HepG2 (cell line): ENCODE data around the gene FAM174C. TPM values are rescaled to one million over a fixed set of nuclear protein-coding genes. Genes with fewer than 3 reads are reported as not detected.

Experiments used
- ATM ChIP-seq: fragments of 450-650 bp; IDR thresholded peaks from 2 replicates; pipeline ENCODE4 v1.7.1; 2017; ENCODE audit warnings: mild to moderate bottlenecking, borderline replicate concordance
- MIXL1 ChIP-seq: IDR thresholded peaks from 2 replicates; pipeline ENCODE4 v1.6.1; 2016
- POLR2G ChIP-seq: fragments of 200-400 bp; formaldehyde crosslinking; IDR thresholded peaks from 2 replicates; pipeline ENCODE4 v1.6.1; 2018; ENCODE audit warnings: mild to moderate bottlenecking, low read depth, low read length, moderate library complexity
- ZFP1 ChIP-seq: IDR thresholded peaks from 2 replicates; pipeline ENCODE4 v1.6.1; 2016
- ZNF333 ChIP-seq: sonication (generic); formaldehyde crosslinking; IDR thresholded peaks from 2 replicates; pipeline ENCODE4 v1.4.0; 2020; ENCODE audit warnings: mild to moderate bottlenecking, missing genetic modification reagents, borderline replicate concordance
- polyA plus RNA-seq, 8 experiments: library from polyadenylated mRNA; depleted of rRNA in 3 of 8; stranded (reverse) in 7 of 8; unstranded in 1 of 8; fragments of >200 nt; fragmentation: Illumina TruSeq in 4 of 8; extraction: Trizol in 4 of 8; gene quantifications; 2 replicates each; pipeline versions ENCODE4 v1.2.1 to v1.2.3, GENCODE V29; 2011 to 2016; ENCODE audit warnings: low read depth in 4 of 8, missing spikeins in 1 of 8, mixed read lengths in 1 of 8; ENCODE audit not compliant: insufficient read depth in 1 of 8
- total RNA-seq, 5 experiments: library from RNA; depleted of rRNA; stranded (reverse); fragments of >200 nt; fragmentation: Illumina TruSeq; extraction: Trizol; gene quantifications; 2 replicates each; pipeline ENCODE4 v1.2.3, GENCODE V29; 2016; ENCODE audit warnings: low read depth in 1 of 5
- TF ChIP-seq, protein P1 (sequence below): sonication (generic); formaldehyde crosslinking; IDR thresholded peaks from 2 replicates; pipeline ENCODE4 v1.5.0; 2020; ENCODE audit warnings: mild to moderate bottlenecking, missing genetic modification reagents, borderline replicate concordance
- TF ChIP-seq, protein P2 (sequence below): sonication (generic); formaldehyde crosslinking; IDR thresholded peaks from 2 replicates; pipeline ENCODE4 v1.4.0; 2020; ENCODE audit warnings: missing genetic modification reagents, borderline replicate concordance
- TF ChIP-seq, protein P3 (sequence below): sonication (generic); formaldehyde crosslinking; IDR thresholded peaks from 2 replicates; pipeline ENCODE4 v1.8.0; 2022; ENCODE audit warnings: mild to moderate bottlenecking, missing genetic modification reagents

Gene FAM174C
- total and polyA plus RNA-seq, 2 of the 13 experiments (the other 11 are each of a cell fraction or from before 2014, with no cell fraction given), result 19.5 to 31.3 TPM

DNA sequence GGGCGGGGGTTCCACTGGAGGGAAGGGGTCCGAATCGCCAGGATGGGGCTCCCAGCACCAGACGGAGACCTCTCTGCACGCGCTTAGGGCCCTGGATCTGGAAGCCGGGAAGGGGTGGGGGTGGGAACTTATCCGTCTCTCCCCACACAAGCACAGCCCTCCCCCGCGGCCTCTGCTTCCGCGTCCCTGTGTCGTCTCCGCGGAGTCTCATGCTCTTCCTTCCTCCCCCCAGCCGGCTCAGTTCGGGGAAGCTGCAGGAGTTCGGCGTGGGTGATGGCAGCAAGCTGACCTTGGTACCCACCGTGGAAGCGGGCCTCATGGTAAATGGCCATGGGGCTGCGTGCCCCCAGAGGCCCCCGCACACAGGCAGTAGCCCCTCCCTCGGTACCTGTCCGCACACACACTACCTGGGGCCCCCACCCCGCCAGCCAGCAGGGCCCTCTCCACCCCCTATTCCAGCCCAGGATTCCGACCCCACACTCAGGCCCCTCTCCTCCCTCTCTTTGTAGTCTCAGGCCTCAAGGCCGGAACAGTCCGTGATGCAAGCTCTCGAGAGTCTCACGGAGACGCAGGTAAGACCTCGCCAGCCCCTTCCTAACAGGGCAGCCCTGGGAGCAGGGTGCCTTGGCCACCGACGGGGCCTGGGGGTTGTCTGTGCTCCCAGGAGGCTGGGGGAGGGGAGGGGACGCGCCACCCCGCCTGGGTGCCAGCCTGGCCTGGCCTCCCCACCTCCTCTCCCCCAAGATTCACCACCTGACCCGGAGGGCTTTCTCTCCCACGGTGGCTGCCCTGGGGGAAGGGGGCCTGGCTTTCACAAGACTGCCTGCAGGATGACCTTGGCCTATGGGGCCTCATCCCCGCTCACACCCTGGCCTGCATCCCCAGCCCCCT, 23.8 kb upstream of the FAM174C start (continued):
- TF ChIP-seq, protein P1, sequence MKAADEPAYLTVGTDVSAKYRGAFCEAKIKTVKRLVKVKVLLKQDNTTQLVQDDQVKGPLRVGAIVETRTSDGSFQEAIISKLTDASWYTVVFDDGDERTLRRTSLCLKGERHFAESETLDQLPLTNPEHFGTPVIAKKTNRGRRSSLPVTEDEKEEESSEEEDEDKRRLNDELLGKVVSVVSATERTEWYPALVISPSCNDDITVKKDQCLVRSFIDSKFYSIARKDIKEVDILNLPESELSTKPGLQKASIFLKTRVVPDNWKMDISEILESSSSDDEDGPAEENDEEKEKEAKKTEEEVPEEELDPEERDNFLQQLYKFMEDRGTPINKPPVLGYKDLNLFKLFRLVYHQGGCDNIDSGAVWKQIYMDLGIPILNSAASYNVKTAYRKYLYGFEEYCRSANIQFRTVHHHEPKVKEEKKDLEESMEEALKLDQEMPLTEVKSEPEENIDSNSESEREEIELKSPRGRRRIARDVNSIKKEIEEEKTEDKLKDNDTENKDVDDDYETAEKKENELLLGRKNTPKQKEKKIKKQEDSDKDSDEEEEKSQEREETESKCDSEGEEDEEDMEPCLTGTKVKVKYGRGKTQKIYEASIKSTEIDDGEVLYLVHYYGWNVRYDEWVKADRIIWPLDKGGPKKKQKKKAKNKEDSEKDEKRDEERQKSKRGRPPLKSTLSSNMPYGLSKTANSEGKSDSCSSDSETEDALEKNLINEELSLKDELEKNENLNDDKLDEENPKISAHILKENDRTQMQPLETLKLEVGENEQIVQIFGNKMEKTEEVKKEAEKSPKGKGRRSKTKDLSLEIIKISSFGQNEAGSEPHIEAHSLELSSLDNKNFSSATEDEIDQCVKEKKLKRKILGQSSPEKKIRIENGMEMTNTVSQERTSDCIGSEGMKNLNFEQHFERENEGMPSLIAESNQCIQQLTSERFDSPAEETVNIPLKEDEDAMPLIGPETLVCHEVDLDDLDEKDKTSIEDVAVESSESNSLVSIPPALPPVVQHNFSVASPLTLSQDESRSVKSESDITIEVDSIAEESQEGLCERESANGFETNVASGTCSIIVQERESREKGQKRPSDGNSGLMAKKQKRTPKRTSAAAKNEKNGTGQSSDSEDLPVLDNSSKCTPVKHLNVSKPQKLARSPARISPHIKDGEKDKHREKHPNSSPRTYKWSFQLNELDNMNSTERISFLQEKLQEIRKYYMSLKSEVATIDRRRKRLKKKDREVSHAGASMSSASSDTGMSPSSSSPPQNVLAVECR (CRISPR knock-in tag), result peak; percentile 81; the same call in 1 of the 2 replicates
- TF ChIP-seq MIXL1 (CRISPR knock-in tag) (no peak), ATM (no peak), ZFP1 (CRISPR knock-in tag) (no peak), ZNF333 (0 out of 2 replicates have a peak, but pooled peaks have one; percentile 55), POLR2G (peak; percentile 63)
- TF ChIP-seq, protein P2, sequence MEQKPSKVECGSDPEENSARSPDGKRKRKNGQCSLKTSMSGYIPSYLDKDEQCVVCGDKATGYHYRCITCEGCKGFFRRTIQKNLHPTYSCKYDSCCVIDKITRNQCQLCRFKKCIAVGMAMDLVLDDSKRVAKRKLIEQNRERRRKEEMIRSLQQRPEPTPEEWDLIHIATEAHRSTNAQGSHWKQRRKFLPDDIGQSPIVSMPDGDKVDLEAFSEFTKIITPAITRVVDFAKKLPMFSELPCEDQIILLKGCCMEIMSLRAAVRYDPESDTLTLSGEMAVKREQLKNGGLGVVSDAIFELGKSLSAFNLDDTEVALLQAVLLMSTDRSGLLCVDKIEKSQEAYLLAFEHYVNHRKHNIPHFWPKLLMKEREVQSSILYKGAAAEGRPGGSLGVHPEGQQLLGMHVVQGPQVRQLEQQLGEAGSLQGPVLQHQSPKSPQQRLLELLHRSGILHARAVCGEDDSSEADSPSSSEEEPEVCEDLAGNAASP (CRISPR knock-in tag), result peak; percentile 80; the same call in 1 of the 2 replicates
- TF ChIP-seq, protein P3, sequence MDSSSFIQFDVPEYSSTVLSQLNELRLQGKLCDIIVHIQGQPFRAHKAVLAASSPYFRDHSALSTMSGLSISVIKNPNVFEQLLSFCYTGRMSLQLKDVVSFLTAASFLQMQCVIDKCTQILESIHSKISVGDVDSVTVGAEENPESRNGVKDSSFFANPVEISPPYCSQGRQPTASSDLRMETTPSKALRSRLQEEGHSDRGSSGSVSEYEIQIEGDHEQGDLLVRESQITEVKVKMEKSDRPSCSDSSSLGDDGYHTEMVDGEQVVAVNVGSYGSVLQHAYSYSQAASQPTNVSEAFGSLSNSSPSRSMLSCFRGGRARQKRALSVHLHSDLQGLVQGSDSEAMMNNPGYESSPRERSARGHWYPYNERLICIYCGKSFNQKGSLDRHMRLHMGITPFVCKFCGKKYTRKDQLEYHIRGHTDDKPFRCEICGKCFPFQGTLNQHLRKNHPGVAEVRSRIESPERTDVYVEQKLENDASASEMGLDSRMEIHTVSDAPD (CRISPR knock-in tag), result no peak
